DOHH2 (cell line): ENCODE data around the gene SLF2.
"Not testable (repeated sequence)": the region's sequence is repeated elsewhere in the genome, so short reads cannot be mapped to it uniquely, and the experiment has no call there.

ENCODE experiments used
- CTCF ChIP-seq: fragments of 200-600 bp; sonication (generic); IDR thresholded peaks from one replicate; pipeline ENCODE4 v1.5.1; 2014; ENCODE audit warnings: antibody characterized with exemption, mild to moderate bottlenecking, low read depth, low read length; ENCODE audit not compliant: poor library complexity, severe bottlenecking
- EZH2phosphoT487 ChIP-seq: fragments of 200-600 bp; sonication (generic); IDR thresholded peaks from 2 replicates; pipeline ENCODE4 v1.6.1; 2017; ENCODE audit warnings: borderline replicate concordance, mild to moderate bottlenecking, antibody characterized with exemption, low read length, moderate library complexity, mixed read lengths

- not testable (repeated sequence) for TF ChIP-seq CTCF, EZH2phosphoT487
Measured at GRCh38 chr10:100885611-100886010, 27.2 kb upstream of the SLF2 start.
